GM23248 (cell line): Measurements from ENCODE around the gene TRIM68.

Experiments
- EZH2 ChIP-seq: fragments of 200-600 bp; sonication (generic); IDR thresholded peaks from 2 replicates; pipeline ENCODE4 v1.6.1; 2018; ENCODE audit warnings: antibody characterized with exemption, mild to moderate bottlenecking; ENCODE audit not compliant: insufficient read depth, poor library complexity, severe bottlenecking
- EZH2phosphoT487 ChIP-seq: fragments of 200-600 bp; sonication (generic); IDR thresholded peaks from 2 replicates; pipeline ENCODE4 v1.6.1; 2018; ENCODE audit warnings: antibody characterized with exemption, moderate library complexity, mild to moderate bottlenecking, low read depth; ENCODE audit not compliant: insufficient read depth

DNA sequence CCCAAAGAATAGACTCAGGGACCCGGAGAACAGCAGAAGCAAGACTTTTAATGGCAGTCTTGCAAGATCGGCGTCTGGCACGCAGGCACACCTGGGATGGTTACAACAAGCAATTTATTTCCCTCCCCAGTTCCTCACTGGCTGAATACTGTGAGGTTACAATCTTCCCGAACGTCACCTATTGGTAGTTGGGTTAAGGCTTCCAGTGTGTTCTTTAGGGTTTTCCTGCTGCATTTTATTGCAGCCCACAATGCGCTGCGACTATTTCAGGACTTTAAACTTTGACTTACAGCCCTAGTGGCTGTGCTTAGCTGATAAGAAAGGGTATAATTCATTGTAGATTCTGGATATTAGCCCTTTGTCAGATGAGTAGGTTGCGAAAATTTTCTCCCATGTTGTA lies 11.5 kb upstream of the TRIM68 start:
- TF ChIP-seq EZH2phosphoT487 (no peak), EZH2 (no peak)
